Cardiac ventricle fibroblast (primary cell): Measurements from ENCODE around the gene CSN3. TPM values are rescaled to one million over a fixed set of nuclear protein-coding genes. Genes with fewer than 3 reads are reported as not detected.

Experiments
- total RNA-seq: library from RNA; depleted of rRNA; stranded (reverse); fragments of >200 nt; gene quantifications from 2 replicates; pipeline ENCODE4 v1.2.3, GENCODE V29; 2015

Gene CSN3, protein sequence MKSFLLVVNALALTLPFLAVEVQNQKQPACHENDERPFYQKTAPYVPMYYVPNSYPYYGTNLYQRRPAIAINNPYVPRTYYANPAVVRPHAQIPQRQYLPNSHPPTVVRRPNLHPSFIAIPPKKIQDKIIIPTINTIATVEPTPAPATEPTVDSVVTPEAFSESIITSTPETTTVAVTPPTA
- not detected in 2 replicates for total RNA-seq

DNA sequence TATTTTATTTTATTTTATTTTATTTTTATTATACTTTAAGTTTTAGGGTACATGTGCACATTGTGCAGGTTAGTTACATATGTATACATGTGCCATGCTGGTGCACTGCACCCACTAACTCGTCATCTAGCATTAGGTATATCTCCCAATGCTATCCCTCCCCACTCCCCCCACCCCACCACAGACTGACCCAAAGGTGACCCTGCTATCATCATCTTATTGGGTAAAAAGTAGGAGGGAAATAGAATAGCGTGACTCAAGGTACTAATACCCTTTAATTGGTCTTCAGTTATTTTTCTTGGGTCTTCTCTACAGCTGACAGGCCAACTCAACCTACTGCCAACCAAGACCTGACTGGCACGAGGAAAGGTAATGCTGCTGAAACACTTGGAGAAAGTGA lies at the start of gene CSN3:
Gene CSN3, plus strand, starts transcription at position 301 of the 400 bp plus-strand sequence. CDS start 2,223 bp downstream, outside the sequence.

DNA sequence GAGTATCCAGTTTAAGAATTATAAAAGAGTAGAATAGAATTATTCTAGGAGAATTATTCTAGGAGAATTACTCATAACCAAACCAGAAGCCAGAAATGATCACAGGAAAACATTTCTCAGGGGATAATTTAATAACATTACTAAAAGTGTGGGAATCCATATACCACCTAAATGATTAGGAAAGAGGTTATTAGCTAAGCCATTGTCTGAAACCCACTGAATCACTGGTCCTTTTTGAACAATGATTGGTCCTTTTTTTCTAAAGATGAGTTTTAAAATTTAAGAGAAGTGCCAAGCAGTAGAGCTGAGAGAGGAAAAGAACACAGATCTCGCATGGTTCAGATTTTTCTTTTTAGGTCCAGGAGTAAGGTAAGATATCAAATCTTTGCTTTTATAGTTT lies 47.0 kb upstream of the CSN3 start, which contains the start of gene ODAM:
Gene ODAM, plus strand, starts transcription at position 301 of the 400 bp plus-strand sequence. CDS start 819 bp downstream, outside the sequence.

DNA sequence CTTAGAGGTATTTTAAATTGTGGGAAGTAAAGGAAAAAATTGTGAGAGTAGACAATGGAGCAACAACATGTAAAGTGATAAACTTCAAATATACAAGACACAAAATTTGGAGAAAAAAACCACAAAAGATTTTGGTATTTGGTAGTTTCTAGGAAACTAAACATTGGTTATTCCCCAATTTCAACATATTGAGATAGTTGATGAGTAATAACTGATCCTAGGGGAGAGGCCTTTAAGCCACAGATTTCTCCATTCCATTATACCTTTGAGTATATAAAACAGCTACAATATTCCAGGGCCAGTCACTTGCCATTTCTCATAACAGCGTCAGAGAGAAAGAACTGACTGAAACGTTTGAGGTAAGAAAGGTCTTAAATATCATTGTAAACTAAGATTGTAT lies 16.6 kb upstream of the CSN3 start, which contains the start of gene FDCSP:
Gene FDCSP, plus strand, starts transcription at position 301 of the 400 bp plus-strand sequence. CDS start 5,071 bp downstream, outside the sequence.

Other genes starting within 250 kb of the CSN3 start
- gene STATH, start 246.6 kb upstream of the CSN3 start, total RNA-seq: not detected in 2 replicates
- not detected in 2 replicates for gene HTN3, start 214.1 kb upstream of the CSN3 start, total RNA-seq
- gene HTN1, start 192.2 kb upstream of the CSN3 start, total RNA-seq: not detected in 2 replicates
- not detected in 2 replicates for gene PRR27, start 88.4 kb upstream of the CSN3 start, total RNA-seq
- gene ODAM, start 46.9 kb upstream of the CSN3 start, total RNA-seq: not detected in 2 replicates
- not detected in 2 replicates for gene FDCSP, start 16.5 kb upstream of the CSN3 start, total RNA-seq
- gene CABS1, start 92.4 kb downstream of the CSN3 start, total RNA-seq: not detected in 2 replicates
- gene SMR3A, start 118.2 kb downstream of the CSN3 start, total RNA-seq: not detected in 2 replicates
- not detected in 2 replicates for gene SMR3B, start 140.5 kb downstream of the CSN3 start, total RNA-seq
- not detected in 2 replicates for gene OPRPN, start 155.3 kb downstream of the CSN3 start, total RNA-seq
- gene MUC7, start 229.6 kb downstream of the CSN3 start, total RNA-seq: not detected in 2 replicates